Measurements from ENCODE around the gene SNX22. TPM values are rescaled to one million over a fixed set of nuclear protein-coding genes. Genes with fewer than 3 reads are reported as not detected.

SNX22 gene
- polyA plus RNA-seq, 5 donors: 1.9 to 3.1 (median 2.8) TPM

DNA sequence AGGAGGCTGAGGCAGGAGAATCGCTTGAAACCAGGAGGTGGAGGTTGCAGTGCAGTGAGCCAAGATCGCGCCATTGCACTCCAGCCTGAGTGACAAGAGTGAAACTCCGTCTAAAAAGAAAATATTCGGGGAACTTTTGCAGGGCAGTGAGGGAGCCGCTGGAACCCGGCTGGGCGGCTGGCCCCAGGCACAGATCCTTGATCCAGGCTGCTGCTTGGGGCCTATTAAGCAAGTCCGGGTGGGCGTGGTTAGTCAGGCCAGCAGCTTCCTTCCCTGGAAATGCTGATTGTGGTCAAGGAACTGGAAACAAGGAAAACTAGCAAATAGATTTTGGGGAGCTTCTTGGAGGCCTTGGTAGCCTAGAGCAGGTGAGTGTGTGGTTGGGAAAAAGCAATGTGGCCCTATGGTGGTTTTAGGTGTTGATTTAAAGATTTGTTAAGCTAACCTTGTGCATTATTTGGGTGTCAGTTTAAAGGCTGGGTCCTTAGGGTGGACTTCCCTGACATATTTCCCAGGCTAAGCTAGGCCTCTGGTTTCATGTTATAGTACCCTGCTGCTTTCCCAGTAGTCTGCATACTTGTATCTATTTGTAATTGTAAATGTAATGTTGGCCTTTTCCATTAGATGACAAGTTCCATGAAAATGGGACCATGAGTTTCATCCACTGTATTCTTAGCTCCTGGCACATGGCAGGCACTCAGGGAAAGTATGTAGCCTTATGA lies 17.7 kb upstream of the SNX22 start:
- no peak for DNase-seq

DNA sequence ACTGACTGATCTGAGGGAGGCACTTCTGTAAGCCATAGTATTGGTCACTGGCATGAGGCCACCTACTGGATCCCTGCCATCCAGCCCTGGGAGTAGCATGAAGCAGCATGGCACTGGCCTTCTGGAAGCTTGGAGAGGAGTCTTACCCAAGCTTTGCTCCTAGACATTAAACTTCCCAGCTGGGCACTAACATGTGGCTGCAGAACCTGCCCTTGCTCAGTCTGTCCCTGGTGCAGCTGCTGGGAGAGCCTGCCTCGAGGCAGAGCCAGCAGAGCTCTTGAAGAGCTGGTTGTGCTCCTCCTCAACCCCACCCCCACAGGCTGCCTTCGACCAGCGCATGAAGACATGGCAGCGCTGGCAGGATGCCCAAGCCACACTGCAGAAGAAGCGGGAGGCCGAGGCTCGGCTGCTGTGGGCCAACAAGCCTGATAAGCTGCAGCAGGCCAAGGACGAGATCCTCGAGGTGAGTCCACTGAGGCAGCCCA lies 17.1 kb upstream of the SNX22 start:
- no peak for DNase-seq

DNA sequence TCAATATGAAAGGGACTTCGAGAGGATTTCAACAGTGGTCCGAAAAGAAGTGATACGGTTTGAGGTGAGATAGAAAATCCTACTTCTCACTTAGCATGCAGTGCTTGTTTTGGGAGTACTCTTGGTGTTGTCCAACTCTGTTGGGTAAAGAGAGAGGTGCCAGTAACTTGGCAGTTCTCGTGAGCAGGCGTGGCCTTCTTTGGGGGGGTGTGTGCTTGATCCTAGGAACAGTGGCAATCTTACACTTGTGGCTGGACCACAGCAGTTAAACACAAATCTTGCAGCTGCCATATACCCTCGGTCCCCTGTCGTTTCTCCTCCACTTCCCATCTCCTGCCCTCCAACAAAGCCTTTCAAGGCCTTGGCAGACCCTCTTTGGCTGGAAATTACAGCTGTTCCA lies 15.2 kb upstream of the SNX22 start:
- no peak for DNase-seq

DNA sequence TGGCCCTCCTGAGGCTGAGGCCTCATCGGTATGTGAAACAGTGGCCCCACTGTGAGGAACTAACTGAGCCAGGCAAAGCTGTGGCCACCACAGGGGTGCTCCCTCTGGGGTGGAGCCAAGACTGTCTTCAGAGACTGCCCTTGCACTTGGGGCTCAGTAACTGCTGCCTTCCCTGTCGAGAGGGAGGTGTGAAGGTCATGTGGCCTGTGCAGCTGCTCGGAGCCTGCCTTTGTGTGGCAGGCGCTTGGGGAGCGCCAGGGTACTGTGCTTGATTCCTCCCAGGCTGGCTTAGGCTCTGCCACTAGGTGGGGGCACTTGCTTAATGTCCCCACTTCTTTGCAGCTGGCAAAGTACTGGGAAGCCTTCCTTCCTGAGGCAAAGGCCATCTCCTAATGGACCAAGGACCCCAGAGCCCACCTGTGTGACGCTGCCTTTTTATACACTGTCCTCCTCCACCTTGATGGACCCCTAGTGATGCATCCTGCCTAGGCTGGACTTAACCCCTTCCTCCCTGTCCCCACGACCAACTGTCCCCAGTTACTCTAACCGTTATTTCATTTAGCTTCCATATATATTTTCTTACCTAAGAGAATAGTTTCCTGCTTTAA lies 14.2 kb upstream of the SNX22 start:
- DNase-seq: no peak

DNA sequence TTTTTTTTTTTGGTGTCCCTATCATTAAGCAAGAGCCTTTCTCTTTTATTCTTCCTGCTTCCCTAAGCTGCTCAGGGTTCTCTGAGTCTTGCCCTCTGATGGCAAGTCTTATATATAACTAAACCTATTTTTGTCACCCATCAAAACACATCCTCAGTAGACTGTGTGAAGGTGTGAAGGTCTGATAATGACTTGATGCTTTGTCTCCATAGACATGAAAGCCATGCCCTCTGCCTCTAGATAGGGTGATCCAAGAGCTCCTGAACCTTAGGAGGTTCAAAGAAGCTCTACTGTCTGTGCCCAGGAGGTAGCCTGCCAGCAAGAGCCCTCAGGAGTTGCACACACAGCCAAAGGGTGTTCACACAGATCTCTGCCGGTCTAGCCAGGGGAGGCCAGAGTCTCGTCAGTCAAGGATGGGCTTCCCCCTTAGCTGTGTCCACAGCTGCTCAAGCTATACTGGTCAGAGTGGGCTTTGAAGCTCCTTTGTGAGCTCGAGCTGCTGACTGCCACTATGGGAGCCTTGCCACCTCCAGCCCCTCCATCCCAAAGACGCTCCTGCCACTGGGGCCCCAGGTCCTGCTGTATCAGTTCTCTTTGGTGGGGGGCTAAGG lies 13.1 kb upstream of the SNX22 start:
- DNase-seq: no peak

DNA sequence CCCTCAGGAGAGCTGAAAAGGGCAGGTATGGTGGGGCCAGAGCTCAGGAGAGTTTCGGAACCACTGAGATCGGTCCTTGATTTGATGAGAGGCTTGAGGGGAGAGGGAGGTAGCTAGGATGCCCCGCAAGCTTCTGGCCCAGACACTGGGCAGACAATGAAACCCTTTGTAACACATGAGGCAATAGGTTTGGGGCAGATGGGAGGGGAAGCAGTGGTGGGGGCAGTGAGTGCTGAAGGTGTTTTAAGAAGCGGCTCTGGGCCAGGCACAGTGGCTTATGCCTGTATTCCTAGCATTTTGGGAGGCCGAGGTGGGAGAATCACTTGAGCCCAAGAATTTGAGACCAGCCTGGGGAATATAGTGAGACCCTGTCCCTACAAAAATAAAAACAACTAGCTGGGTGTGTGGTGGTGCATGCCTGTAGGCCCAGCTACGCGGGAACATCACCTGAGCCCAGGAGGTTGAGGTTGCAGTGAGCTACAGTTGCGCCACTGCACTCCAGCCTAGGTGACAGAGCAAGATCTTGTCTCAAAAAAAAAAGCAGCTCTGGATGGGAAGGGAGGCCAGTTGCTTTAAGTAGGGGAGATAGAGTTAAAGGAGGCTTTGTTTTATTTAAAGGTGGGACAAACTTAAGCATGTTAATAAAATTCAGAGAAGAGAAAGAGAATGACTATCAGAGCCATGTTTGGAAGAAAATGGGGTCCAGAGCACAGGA lies 9.6 kb upstream of the SNX22 start:
- DNase-seq: no peak

DNA sequence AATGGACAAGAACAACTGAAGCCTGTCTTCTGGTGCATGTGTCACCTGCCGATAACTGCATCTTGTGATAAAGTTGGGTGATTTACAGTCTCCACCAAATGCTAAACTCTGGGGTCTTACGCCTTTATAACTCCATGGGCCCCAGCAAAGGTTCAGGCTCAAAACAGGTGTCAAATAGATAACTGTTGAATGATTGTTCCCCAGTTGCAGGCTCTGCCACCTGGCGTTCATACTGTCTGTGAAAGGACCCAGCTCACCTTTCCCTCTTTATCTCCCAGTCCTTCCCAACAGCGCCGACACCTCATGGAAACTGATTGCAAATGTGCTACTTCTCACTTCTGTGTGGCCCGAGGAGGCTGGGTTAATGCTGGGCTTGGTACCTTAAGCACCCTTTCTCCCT lies 8.3 kb upstream of the SNX22 start:
- no peak for DNase-seq

DNA sequence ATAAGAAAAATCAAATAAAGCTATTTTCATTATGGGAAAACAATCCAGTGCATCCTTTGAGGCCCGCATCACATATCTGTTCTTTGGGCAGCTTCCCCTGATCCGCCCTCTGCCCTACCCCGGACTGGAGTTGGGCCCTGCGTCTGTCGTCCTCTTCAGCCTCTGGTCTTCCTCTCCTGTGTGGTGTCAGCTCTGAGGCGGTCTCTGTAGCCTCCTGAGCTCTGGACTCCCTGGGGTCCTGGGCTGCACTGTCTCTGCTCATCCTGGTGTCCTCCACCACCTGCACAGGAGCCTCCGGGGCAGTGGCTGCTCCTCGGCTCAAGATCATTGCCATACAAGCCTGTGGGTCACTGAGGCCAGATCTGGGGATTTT lies 7.4 kb upstream of the SNX22 start:
- DNase-seq: no peak

DNA sequence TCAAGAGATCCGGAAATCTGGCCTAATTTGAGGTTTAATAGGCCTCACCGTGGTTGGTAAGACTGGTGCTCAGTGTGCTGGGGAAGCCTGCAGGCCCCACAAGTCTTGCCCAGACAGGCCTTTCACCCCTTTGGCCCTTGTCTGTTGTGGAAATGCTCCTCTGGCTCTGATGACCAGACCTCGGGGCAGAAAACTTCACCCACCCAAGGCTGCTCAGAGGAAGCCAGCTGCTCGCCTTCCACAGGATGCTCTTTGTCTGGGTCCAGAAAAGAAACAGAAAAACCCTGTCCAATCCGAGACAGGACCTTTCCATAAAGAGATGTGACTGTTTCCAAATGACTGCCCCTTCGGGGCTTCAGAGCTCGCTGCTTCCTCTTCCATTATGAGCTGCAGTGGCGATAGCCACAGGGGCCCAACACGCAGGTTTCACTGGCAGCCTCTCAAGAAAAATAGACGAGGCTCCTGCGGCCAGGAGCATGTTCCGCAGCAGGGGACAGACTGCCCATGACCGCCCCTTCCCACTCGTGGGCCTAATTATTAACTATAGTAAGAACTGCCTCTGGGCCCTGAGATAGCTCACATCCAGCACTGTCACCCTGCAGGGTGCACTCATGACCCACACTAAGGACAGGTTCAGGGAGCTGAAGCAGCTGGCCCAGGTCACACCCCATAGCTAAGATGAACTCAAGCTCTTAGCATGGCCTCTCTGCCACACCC lies 6.8 kb upstream of the SNX22 start:
- no peak for DNase-seq

DNA sequence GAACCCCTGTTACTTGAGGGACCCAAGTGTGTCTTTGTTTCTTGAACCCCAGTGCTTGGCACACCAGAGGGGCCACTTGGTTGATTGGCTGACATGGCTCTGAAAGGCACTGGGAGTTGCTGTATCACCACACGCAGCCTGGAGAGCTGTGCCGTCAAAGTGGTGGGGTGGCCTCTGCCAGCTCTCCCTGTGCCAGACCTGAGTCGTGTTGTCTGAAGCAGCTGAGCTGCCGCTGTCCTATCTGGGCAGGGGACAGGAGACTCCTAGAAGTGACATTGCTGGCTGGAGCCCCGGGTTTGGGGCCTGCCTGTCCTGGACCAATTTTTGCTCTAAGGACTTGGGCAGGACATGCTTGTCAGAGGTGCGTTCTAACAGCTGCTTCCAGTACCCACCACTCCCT lies 5.5 kb upstream of the SNX22 start:
- no peak for DNase-seq

DNA sequence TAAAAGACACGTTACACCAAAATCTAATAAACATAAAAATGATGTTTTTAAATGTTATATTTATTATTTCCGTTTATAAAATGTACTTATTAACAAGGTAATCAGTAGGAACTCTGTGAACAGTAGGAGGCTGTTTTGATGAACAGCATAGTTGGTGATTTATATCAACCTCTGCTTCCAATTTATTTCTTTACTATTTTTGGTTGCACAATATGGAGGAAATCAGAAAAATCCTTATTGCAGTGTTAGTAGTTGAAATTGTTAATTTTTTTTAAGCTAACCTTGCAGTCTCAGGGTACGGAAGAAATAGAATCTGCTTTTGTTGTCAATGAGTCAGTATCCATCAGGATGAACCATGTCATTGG lies 5.0 kb upstream of the SNX22 start:
- no peak for DNase-seq

DNA sequence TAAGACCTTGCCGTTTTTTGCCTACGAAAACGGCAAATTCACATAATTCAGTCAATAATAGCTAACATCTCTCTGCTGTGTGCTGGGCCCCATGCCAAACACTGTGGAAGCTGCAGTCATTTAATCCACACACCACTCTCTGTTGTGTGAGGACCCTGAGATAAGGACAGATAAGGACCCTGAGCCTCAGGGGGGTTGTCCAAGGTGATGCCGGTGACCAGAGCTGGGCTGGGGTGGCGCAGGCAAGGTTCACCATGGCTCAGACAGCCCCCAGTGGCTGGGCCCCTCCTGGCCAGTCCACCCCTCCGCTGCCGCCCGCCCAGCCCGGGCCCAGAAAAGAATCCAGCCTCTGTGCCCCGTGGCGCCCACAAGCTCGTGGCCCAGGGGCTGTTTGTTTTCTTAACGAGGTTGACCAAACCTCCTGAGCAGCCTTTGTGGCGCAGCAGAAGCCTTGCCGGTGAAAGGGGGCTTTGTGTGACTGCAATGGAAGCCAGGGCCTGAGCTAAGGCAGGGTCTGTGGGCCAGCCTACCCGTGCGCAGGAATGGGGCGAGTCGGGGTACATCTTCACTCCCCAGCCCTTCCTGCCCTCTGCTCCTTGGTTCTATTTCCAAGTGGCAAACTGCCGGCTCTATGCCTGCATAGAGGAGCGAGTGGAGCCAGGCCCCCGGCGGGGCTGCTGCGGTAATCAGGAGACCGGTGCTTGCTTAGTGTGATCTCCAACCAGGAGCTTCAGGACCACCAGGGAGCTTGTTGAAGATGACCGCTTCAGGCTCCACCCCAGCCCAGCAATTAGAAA lies 4.4 kb upstream of the SNX22 start:
- no peak for DNase-seq

DNA sequence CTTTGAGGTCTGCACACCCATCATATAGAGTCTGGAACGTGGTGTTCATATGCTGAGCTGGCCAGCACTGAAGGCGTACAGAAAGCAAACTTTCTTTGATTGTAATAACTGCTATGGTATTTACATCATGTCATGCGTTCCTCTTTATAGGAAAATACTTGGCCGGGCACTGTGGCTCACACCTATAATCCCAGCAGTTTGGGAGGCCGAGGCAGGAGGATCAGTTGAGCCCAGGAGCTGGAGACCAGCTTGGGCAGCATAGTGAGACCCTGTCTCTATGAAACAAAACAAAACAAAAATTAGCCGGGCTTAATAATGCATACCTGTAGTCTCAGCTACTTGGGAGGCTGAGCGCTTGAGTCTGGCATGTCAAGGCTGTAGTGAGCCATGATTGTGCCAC lies 3.4 kb upstream of the SNX22 start:
- DNase-seq: no peak

DNA sequence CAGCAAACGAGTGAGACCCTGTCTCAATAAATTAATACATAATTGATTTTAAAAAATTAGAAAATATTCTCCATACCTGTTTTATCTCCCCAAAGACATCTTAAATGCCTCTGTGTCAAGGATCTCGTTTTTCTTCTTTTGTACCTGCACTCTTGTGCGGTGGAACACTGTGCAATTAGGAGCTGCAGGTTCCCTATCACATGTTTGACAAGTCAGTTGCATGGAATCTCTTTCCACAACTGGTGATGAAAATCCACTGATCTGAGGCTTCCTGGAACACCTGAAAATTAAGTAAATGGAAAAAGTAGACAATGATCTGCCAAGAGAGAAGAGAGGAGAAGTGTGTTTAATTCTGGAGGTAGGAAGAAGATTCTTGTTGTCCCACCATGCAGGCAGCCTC lies 3.0 kb upstream of the SNX22 start:
- DNase-seq: no peak

DNA sequence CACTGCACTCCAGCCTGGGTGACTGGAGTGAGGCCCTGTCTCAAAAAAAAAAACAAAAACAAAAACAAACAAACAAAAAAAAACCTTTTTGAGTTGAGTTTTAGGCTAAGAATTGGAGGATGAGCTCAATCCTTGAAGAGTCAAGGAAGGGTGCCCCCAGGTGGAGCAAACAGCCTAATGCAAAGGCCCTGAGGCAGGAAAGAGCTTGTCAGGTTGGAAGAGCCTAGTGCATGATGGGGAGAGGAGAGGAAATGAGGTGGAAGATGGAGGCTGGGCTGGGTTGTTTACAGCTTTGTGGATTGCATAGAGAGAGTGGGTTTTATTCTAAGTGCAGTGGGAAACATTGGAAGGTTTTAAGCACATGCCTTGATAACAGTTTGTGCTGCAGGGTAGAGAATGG lies 2.1 kb upstream of the SNX22 start:
- DNase-seq: no peak

DNA sequence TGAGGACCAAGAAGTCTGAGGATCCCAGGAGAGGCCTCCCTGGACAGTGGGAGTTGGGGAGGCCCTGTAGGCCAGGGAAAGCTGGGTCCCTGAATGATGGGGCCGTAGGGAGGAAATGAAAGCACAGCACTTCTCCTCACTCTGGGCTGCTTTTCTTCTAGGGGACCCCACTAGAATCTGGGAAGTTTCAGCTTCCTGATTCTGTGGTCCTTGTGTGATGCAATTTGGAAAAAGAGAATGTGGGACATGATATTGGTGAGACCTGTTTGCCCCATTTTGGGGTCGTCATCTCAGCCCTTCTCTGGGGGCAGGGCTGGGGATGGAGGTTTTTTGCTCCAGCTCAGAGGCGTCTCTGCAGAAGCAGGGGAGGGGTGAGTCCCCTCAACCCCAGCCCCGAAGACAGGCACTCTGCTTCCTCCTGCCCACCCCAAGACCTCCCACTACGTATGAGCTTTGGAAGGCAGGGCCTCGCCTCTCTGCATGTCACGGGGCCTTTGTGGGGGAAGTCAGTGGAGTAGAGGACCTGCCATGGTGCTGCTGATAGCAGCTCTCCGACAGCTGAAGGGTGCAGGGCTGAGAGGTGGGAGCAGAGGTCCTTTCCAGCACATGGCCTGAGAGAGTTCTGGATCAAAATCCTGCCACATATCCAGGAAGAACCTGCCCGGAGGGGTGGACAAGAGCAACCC lies 1.5 kb upstream of the SNX22 start:
- no peak for DNase-seq

DNA sequence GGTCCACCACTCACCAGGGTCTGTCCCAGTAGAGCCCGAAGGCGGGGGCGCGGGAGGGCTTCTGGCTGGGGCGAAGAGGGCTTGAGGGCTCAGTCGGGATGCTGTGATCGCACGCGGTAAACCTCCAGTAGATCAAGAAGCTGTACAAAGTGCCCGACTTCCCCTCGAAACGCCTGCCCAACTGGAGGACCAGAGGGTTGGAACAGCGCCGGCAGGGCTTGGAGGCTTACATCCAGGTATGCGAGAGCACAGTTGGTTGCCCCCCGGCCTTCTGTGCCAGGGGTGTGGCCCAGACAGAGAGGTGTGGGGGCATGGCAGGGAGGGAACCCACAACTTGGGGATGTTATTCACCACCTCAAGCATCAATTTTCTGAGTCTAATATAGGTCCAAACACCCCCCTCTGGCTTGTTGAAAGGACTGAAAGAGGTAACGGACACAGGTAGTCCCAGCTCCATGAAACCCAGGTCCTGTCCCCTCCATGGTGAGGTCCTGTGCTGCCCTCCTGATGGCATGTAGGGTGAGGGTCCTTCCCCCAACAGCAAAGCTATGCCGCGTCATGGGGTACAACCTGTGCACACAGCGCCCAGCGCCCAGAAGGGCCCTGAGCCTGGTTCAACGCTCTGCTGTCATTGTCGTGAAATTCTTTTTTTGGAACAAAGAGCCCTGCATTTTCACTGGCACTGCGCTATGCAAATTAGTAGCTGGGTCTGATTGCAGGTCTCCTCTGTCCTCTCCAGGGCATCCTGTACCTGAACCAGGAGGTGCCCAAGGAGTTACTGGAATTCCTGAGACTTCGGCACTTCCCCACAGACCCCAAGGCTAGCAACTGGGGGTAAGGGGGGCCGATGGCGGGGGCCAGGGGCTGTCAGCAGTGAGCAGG lies 1.2 kb downstream of the SNX22 start:
- no peak for DNase-seq

DNA sequence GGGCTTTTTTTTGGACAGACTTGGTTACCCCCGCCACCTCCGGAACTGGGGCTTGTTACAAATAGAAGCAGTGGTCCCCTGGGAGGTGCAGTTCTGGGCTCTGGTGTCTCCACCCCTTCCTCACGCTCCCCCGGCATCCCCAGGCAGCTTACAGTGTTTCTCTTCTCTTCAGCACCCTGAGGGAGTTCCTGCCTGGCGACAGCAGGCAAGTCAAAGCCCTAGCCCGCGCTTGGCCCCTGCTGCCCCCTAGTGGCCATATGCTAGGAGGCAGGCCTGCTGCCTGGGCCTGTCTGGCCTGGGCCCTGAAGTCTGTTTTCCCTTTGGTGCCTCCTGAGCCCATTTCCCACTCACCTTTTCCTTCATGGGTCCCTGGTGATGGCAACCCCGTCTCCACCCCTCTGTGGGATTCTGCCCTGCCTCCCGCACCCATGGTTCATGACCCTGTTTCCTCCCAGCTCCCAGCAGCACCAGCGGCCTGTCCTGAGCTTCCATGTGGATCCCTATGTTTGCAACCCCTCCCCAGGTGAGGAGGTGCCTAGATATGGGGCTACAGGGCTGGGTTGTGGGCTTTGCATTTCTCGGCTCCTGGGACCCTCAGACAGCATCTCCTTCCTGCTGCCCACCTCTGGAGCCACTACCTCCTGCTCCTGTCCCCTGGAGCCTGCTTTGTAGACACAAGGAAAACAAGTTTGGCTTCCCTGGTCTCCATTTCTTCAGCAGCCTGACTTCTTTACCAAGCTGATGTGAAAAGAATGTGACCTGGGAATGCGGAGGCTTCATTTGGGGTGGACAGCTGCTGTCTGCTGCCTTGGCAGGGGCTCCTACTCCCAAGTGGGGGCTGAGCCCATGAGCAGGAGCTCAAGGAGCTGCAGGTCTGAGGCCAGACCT lies 2.2 kb downstream of the SNX22 start:
- peak; percentile 75 to 84 for DNase-seq

Measured in right lung (tissue), 5 donors.